AG09309 (cell line): ENCODE measurements around the gene KSR1.
A peak's percentile ranks its signal among the peaks of the same experiment; 100 is the strongest.
"Not testable (repeated sequence)": the region's sequence is repeated elsewhere in the genome, so short reads cannot be mapped to it uniquely, and the experiment has no call there.

Experiments
- DNase-seq: peaks from one replicate; pipeline ENCODE4 v3.0.0-alpha.2; 2010; ENCODE audit warnings: low read depth
- H3K4me3 ChIP-seq: 2 replicates; pipeline ENCODE4 v1.5.1; 2011; ENCODE audit warnings: mild to moderate bottlenecking, low read depth, low read length, moderate library complexity; ENCODE audit not compliant: control insufficient read depth
- CTCF ChIP-seq: IDR thresholded peaks from 2 replicates; pipeline ENCODE4 v1.5.1; 2011; ENCODE audit warnings: mild to moderate bottlenecking, low read depth, low read length, inconsistent platforms; ENCODE audit not compliant: insufficient read depth, control insufficient read depth; ENCODE audit errors: missing control alignments

KSR1 gene

GRCh38 chr17:27455914-27456680, at the start of gene KSR1:
KSR1 (plus strand) TSS chr17:27456448; CDS start chr17:27456644, 196 bp downstream.
- TF ChIP-seq CTCF: no peak
- DNase-seq: no peak
- peak within 1 kb of the TSS; percentile 63 for H3K4me3 ChIP-seq

- TF ChIP-seq CTCF: no peak
- DNase-seq: peak; percentile 40
- no peak overlapping the region for H3K4me3 ChIP-seq
Observed at GRCh38 chr17:27407916-27408864, 48.1 kb upstream of the KSR1 start.

GRCh38 chr17:27408891-27409290, 47.4 kb upstream of the KSR1 start:
- no peak for DNase-seq
- H3K4me3 ChIP-seq: no peak overlapping the region
- no peak for TF ChIP-seq CTCF

- not testable (repeated sequence) for H3K4me3 ChIP-seq, DNase-seq
Observed at GRCh38 chr17:27412158-27412557, 44.1 kb upstream of the KSR1 start.

GRCh38 chr17:27413315-27413714, 42.9 kb upstream of the KSR1 start:
- no peak for TF ChIP-seq CTCF
- DNase-seq: no peak
- no peak overlapping the region for H3K4me3 ChIP-seq

- DNase-seq: no peak
- TF ChIP-seq CTCF: no peak
- H3K4me3 ChIP-seq: no peak overlapping the region
Observed at GRCh38 chr17:27413792-27414191, 42.5 kb upstream of the KSR1 start.

GRCh38 chr17:27414271-27414670, 42.0 kb upstream of the KSR1 start:
- TF ChIP-seq CTCF: no peak
- no peak overlapping the region for H3K4me3 ChIP-seq
- no peak for DNase-seq
